Activated CD8-positive, alpha-beta memory T cell treated with anti-CD3 and anti-CD28 coated beads for 4 hours (primary cell): ENCODE measurements around the gene KRT35.

Experiments used
- DNase-seq, 2 donors: peaks; one replicate each; pipeline ENCODE4 v3.0.0-alpha.2; 2020; ENCODE audit warnings: low read depth in 2 of 2

The KRT35 gene

DNA sequence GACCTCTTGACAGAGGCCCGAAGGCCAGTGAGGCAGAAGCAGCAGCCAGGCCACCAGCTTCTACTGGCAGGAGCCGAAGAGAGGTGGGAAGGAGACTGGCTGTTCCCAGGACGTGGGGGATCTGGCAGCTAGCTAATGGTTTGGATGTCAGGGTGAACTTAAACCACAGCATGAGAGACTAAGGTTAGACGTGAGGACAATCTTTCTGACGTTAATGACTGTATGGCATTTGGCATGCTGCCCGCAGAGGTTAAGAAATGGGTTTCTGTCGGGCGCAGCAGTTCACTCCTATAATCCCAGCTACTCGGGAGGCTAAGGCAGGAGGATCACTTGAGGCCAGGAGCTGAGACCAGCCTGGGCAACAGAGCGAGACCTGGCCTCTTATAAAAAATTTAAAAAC lies 30.8 kb upstream of the KRT35 start:
- no peak for DNase-seq

DNA sequence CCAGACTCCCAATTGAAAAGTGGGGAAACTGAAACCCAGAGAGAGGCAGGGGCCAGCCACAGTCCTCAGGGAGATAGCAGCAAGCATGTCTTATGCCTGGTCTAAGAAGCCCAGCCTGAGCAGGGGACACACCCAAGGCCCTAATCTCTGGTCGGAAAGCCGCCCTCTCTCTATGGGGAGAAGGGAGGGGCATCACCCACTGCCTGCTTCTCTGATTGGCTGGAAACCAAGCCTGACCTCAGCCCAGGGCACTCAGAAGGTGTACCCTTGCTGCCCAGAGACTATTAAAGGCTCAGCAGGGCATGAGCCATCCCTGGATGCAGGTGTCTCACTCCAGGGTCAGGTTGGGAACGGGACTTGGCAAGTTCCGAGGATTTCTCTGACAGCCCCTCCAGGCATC lies 30.2 kb upstream of the KRT35 start:
- DNase-seq = no peak

DNA sequence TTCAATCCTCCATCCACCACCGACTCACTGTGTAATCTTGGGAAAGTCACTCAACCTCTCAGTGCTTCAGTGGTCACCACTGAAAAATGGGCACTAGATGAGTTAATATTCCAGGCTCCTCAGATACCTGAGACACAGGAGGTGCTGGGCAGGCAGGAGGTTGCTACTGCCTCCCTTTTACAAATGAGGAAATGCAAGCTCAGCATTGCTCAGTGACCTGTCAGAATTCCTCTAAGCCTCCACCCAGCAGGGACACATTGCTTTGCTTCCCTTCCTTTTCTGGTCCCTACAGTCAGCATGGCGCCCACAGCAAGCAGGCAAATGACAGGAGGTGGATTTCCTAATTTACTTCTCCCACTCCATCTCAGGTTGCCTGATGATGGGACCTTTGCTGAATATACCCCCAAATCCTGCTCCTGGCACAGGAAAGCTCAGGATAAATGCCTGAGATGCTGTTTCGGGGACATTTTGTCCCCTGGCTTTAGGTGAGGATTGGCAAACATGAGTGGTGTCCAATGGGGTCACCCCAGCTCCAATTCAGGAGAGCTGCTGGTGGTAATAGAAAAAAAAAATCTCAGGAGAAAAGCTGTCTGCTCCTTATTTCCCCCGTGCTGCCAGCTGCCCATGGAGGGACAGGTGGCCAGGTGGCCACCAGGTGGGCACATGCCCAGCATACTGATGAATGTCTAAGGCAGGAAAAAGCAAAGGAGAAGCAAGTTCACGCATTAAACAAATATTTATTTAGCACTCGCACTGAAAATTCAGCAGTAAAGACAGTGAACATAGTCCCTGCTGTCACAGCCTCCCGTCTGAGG lies 29.5 kb upstream of the KRT35 start:
- no peak for DNase-seq

DNA sequence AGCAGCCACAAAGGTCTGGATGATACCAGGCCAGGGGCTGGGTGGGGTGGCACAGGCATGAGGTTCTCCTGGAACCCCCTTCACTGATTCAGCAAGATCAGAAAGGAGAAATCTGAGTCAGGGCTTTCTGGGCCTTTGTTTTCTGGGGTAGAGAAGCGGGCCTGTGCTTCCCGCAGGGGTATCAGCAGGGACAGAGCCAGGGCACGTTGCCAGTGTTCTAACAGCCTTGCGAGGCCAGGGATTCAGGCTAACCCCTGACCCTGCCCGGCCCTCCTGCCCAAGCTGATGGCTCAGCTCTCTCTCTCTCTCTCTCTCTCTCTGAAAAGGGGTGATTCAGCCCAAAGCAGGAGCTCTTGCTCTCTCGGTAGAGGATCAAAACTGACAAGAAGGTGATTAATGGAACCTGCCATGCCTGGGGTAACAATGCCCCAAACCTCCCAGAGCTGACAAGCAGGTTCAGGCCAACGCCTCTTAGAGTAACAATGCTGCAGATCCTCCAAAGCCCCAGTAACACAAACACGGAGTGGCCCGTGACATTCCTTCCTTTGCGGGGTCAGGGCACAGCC lies 26.4 kb upstream of the KRT35 start:
- DNase-seq = no peak

DNA sequence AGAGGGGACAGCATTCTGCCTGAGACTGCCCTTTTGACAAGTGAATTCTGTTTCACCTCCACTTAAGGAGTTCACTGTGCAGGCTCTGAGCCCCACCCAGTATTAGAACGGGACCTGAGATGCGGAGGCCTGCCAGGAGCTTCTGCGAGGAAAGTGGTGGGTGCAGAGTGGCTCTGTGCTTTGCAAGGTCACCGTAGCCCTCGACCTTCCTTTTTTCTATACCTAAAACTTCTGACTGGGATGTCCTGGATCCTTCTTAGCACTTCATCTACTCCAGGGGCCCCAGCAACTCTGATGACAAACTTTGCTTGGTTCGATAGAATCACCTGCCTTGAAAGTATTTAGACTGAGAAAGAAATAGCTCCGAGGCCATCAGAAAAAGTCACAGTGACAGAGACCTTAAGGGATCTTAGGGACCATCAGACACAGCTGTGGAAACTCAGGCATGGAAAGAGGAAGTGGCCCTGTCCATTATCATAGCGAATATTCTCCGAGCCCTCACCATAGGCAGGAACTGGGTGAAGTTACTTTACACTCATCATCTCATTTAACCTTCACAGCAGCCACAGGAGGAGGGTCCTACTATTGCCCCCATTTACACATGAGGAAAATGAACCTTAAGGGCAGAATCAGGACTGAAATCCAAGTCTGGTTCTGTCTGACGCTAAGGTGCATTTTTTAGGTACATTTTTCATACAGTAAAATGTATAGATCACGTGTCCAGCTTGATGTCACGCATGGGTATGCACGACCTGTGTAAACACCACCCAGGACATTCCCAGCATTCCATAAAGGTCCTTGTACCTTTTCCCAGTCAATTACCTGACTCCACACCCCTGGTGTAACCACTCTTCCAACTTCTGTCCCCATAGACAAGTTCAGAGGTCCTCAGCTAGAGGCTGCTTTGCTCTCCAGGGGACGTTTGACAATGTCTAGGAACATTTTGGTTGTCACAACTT lies 25.1 kb upstream of the KRT35 start:
- DNase-seq = no peak

DNA sequence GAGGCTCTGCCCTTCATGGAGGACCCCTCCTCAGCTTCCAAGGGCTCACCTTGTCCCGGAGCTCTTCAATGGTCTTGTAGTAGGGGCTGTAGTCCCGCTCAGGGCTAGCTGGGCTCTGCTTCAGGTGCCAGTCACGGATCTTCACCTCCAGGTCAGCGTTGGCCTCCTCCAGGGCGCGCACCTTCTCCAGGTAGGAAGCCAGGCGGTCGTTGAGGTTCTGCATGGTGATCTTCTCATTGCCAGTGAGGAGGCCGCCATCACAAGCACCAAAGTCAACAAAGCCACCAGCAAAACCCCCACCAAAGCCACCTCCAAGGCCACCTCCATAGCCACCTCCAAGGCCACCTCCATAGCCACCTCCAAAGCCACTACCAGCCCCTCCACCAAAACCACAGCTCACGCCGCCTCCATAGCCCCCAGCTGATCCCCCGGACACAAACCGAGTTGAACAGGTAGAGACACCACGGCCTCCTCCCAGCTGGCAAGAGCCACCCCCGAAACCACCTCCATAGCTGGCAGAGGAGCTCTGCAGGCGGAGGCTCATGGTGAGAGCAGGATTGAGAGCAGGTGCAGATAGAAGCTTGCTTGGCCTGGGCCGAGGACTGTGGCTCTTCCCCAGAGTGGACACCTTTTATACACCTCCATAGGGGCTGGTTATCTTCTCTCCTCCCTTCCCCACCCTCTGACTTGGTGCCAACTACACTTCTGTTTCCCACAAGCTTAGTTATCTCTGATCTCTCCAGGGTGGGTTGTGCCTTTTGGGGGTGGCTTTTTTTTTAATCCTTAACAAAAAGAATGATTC lies 24.3 kb upstream of the KRT35 start, which contains the start of gene KRT13:
KRT13 (minus strand) TSS at position 606 of the 802 bp plus-strand sequence; CDS start at position 544, 62 bp downstream.
- no peak for DNase-seq

DNA sequence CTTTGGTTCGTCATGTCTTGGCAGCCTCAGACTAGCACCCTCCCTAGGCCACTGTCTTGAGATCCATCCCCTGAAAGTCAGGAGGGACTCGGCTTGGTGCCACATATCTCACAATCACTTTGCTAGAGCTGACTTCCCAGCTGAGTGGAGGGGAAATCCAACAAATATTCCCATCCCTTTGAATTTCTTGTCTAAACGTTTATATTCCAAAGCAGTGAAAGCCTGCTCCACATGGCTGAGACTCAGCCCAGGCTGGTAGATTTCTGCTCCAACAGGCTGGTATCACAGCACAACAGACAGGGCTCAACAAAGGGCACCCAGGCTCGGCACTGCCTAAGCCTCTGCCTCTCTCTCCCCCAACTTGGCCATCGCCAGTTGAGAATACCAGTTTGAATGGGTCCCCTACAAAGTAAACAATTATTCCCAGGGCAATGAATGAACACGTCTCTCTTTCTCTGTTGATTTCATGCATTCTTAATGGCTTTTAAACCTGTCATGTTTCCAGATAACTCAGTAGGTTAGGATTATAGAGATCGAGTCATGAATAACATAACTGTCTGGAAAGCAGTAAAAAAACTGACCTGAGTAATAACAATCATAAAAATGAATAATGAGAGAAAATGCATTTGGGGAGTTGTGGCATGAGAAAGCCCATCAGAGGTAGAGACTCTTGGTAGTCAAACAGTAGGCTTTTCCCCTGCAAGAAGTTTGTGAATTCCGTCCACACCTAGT lies 23.5 kb upstream of the KRT35 start:
- no peak for DNase-seq

DNA sequence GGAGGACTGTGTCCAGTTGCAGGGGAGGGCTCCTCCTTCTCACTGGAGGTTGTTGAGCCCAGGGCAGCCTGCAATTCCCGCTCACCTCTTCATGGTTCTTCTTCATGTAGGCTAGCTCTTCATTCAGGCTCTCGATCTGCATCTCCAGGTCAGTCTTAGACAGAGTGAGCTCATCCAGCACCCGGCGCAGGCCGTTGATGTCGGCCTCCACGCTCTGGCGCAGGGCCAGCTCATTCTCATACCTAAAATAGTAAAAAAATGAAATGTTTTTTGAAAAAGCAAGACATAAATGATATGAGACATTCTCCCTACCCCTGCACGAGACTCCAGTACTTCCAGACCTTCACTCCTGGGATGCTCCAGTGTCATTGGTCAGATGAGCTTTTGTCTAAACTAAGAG lies 22.3 kb upstream of the KRT35 start:
- DNase-seq = no peak

DNA sequence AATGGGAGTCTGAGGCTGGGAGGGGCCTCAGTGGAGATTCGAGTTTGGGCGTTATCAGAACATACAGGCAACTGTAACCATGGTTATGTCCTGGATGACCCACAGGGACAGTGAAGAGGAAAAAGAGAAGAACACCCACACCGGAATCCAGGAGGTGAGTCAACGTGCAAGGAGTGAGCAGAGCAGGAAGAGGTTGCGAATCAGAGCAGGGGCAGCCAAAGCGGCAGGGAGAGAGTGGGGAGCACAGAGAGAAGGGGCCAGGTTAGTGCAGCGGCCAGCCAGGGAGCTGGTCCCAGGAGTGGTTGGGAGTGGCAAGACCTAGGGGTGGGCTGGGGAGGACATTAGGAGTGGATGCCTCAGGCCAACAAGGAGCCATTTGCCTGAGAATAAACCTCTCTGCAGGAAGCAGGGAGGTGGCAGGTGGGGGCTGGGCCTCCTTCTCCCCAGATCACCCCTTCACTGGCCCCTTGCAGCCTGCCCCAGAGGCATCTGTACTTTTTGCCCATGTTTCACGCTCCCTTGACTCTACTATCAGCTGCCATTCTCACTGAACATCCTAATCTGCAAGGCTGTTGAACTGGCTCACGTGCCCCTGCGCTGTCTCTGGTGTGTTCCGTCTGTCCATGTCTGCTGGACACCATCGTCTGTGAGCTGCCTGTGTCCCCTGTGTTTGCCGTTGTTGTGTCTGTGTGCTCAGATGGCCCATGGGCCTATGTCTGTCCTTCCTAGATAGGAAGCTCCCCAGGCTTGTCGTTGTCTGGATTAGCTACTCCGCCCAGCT lies 19.4 kb upstream of the KRT35 start:
- DNase-seq = no peak

DNA sequence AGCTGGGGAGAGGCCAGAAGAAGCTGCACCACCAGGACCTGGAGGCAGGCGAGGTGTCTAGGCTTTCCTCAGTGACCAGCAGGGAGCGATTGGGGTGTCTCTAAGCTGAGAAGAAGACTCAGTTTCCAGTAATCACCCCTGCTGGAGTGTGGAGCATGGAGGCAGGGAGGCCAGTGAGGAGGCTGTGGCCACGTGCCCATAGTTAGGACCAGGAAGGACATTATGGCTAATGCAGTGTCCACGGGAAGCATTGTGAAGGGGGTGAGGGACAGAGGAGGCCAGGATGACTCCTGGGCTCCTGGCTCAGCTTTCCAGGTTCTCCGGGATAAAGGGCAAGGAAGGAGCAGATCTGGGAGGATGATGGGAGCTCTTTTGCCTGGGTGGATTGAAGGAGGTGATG lies 18.8 kb upstream of the KRT35 start:
- DNase-seq = no peak

DNA sequence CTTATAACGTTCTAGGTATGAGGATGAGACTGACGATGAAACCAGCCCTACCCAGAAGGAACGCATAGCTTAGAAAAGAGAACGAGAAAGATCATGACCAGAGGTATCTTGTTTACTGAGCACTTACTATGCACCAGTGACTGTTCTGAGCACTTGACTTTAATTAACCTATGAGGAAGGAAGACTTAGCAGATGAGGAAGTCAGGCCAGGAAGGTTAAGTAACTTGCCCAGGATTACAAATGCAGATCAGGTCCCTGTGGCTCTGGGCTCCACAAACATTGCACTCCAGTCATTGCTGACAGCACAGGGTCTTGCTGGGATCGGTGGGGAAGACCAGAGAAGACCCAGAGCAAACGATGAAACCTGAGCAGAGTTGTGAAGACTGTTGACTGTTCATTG lies 17.3 kb upstream of the KRT35 start:
- DNase-seq = no peak

DNA sequence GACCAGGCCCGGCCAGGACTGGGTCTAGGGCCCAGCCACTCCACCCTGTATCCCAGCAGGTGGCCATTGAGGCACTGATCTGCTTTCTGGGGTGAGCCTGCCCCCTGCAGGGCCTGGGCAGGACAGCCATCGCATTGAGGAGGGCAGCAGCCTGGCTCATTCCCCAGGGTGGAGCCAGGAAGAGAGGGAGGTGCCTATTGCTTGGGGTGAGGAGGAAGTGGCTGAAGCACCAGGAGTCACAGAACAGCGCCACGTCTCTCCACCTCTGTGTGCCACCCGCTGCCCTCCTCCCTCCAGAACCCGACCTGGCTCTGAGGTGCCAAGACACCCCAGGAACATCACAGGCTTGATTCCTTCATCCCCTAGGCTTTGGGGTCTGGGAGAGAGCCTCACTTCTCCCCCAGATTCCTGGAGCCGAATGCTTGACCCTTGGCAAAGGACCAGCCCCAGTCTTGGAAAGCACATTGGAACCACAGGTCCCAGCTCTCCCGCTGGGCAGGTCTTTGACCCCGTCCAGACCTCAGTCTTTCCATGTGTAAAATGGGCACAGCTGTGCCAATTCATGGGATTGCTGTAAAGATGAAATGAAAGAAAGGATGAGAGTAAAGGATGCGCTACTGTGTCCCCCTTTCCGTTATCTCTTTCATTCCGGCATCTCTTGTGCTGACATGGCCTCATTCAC lies 16.0 kb upstream of the KRT35 start:
- DNase-seq = peak; percentile 5 to 6

DNA sequence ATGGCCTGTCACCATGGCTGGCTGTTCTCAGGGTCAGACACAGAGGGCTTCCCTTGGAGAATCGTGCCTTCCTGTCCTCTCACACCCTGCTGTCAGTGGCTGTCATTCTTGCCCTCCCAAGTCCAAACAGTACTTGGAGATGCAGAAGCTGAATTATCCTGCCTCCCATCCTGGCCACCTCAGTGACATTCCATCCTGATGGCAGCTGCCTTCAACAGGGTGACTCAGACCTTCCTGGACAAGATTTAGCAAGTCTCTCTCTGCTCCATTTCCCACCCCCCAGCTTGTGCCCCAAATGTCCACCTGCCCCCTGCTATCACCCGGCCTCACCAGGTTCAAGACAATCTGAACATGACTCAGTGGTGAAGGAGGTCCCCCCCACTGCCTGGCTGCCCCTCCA lies 13.6 kb upstream of the KRT35 start:
- no peak for DNase-seq

DNA sequence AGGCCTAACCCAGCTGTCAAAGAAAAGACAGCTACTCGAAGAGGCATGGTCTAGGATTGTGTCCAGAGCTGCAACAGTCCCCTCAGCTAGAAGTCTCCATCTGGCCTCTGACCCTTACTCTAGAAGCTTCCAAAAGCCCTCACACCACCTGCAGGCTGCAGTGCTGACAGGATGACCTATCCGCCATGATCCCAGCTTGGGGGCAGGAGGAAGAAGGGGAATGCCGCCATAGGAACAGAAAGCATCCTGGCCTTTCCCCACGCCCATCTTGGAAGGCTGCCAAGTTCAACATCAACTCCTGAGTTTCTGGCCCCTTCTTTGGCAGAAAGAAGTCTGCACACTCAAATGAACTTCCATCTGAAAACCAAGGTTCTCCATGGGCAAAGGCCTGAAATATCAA lies 11.8 kb upstream of the KRT35 start:
- no peak for DNase-seq

DNA sequence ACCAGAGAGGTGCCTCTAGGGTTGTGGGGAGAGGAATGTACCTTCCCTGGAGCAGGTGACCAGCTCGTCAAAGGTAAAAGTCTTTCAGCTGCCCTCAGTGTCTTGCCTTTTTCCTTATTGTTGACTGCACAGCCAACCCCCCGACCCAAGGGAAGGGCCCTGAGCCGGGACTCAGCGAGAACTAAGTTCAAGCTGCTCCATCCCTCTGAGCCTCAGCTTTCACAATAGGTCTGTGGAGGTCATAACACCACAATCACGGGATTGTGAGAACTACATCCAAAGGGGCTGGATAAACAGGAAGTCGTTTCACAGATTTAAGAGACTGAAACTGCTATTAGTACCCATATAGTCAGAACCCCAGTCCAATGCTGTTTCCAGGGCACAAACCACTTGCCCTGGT lies 11.4 kb upstream of the KRT35 start:
- no peak for DNase-seq

DNA sequence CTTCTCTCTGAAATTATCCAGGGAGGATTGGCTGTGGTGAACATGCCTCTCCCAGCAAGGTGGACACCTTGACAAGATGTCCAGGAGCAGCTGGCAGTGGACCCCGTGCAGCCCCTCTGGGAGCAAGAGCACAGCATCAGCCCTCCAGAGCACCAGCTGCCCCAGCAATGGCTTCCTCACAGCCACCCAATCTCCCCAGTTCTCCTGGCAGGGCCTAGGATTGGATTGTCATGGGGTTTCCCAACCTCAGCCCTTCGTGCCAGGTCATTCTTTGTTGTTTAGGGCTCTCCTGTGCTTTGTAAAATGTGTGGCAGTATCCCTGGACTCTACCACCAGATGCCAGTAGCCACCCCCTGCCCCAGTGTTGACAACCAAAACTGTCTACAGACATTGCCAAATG lies 10.5 kb upstream of the KRT35 start:
- no peak for DNase-seq

DNA sequence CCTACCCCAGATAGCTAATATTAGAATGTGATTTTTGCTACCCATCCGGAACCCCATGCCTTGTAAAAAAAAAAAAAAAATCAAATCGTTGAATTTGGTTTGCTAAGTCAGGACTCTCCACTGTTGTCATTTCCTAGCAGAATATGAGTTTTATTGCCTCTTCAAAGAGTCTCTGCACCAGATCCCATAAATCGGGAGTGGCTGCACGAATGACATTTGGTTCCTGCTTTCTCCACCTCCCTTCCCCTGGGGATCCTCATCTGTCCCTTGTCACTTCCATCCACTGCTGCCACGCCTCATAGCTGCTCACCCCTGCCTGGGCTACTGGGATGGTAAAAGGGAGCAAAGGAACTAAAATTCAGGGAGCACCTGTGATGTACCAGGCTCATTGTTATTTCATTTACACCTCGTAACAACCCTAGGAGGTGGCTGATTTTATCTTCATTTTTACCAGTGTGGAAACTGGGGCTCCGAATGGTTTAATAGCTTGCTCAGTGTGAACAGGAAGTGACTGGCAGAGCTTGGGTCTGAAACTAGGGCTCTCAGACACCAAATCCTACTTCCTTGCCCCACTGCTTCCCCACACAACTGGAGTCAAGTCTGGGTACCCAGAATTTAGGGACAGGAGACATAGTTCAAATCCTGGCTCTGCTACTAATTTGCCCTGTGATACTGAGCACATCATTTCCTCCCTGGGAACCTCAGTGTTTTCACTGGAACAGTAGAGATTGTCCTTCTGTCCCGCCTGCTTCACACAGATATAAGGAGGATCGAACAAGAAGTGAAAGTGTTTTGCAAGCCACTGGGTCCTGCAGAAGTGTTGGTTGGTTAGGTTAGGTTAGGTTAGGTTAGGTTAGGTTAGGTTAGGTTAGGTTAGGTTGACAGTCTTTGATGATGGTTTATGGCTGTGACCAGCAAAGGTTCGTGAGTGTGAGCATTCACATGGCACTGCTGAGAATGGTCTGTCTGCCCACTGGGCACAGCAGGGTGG lies 9.3 kb upstream of the KRT35 start:
- DNase-seq = no peak

DNA sequence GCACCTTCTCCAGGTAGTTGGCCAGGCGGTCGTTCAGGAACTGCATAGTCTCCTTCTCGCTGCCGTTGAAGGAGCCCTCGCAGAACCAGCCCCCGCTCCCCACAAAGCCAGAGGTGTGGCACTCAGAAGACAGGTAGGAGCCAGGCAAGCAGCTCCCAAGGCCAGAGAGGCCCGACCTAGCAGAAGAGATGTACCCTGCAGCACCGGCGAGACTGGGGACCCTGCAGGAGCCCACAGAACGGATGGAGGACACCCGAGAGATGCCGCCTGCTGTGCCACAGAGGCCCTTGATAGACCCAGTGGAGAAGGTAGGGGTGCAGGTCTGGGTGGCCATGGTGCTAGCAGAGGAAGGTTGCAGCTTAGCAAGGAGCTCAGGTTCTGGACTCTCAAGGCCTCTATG lies 8.6 kb upstream of the KRT35 start, which contains the start of gene KRT36:
KRT36 (minus strand) TSS at position 380 of the 400 bp plus-strand sequence; CDS start at position 334, 46 bp downstream.
- no peak for DNase-seq
